ENCODE data around the gene PZP.

PZP gene

DNA sequence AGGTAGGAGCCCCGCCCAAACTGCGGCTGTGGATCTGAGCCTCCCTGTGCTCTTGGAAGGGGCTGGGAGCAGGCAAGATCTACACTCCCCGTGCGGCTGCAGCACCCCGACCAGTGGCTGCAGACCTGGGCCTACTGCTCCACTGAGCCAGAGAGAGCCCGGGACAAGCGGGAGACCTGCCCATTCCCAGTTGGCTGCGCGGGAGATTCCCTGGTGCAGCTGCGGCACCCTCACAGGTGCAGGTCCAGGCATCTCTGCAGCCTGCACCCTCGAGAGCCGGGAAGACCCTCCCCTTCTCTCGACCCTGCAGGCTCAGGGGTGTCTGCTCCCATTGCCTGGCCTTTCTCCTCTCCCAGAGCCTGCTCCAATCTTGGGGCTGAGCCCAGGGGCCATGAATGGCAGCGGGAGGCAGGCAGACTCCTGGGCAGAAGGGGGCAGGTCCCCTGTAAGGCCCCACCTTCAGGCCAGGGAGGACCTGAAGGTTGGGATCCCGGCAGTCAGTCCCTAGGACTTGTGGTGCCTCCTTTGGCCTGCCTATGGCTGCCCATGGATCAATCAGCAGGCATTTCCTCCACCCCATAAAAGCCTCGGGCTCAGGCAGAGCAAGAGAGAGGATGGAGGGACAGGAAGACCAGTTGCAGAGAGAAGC lies 83.7 kb downstream of the PZP start:
- TF ChIP-seq, protein P1, sequence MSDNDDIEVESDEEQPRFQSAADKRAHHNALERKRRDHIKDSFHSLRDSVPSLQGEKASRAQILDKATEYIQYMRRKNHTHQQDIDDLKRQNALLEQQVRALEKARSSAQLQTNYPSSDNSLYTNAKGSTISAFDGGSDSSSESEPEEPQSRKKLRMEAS (IDR thresholded peaks at IDR 0.05; ENCODE audit: low read depth, low read length), result no peak
- TF ChIP-seq MYC (IDR thresholded peaks at IDR 0.05; ENCODE audit: low read depth, low read length) (no peak), POLR2A (IDR thresholded peaks at IDR 0.05; ENCODE audit: extremely low read depth, insufficient read length) (no peak)
- TF ChIP-seq, protein P2, sequence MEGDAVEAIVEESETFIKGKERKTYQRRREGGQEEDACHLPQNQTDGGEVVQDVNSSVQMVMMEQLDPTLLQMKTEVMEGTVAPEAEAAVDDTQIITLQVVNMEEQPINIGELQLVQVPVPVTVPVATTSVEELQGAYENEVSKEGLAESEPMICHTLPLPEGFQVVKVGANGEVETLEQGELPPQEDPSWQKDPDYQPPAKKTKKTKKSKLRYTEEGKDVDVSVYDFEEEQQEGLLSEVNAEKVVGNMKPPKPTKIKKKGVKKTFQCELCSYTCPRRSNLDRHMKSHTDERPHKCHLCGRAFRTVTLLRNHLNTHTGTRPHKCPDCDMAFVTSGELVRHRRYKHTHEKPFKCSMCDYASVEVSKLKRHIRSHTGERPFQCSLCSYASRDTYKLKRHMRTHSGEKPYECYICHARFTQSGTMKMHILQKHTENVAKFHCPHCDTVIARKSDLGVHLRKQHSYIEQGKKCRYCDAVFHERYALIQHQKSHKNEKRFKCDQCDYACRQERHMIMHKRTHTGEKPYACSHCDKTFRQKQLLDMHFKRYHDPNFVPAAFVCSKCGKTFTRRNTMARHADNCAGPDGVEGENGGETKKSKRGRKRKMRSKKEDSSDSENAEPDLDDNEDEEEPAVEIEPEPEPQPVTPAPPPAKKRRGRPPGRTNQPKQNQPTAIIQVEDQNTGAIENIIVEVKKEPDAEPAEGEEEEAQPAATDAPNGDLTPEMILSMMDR (IDR thresholded peaks at IDR 0.05; ENCODE audit: low read depth, low read length), result no peak
- no peak for DNase-seq (ENCODE audit: low read depth)
- H3K4me3 ChIP-seq (ENCODE audit: low read depth, low read length), result no peak overlapping the region

GRCh38 chr12:9123781-9124382 lies 84.3 kb downstream of the PZP start:
- H3K4me3 ChIP-seq (ENCODE audit: low read depth, low read length), result no peak overlapping the region
- TF ChIP-seq, protein P1 (IDR thresholded peaks at IDR 0.05; ENCODE audit: low read depth, low read length), result no peak
- TF ChIP-seq MYC (IDR thresholded peaks at IDR 0.05; ENCODE audit: low read depth, low read length), result no peak
- no peak for TF ChIP-seq POLR2A (IDR thresholded peaks at IDR 0.05; ENCODE audit: extremely low read depth, insufficient read length)
- TF ChIP-seq, protein P2 (IDR thresholded peaks at IDR 0.05; ENCODE audit: low read depth, low read length), result no peak
- no peak for DNase-seq (ENCODE audit: low read depth)

DNA sequence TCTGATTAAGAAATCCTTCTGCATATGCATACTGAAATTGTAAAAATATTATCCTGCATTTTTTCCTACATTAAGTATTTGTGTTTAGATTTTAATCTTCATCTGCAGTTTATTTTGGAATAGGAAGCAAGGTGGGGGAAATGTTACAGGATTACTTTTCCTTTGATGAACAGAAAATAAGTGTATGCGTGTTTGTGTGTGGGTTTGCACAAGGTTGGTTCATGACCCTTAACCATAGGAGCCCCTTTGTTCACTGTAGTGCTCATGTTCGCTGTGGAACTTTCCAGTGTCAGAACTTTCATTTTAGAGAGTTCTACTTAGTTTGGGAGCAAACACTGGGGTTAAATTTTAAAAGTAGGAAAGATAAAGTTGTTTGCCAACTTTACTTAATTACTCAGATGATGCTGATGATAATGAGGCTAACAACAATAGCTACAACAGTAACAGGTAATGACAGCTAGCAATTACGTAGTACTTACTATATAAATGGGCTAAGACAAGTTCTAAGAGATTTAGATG lies 86.0 kb downstream of the PZP start:
- TF ChIP-seq, protein P2 (IDR thresholded peaks at IDR 0.05; ENCODE audit: low read depth, low read length), result no peak
- TF ChIP-seq MYC (IDR thresholded peaks at IDR 0.05; ENCODE audit: low read depth, low read length) (no peak), POLR2A (IDR thresholded peaks at IDR 0.05; ENCODE audit: extremely low read depth, insufficient read length) (no peak)
- TF ChIP-seq, protein P1 (IDR thresholded peaks at IDR 0.05; ENCODE audit: low read depth, low read length), result no peak
- DNase-seq (ENCODE audit: low read depth), result no peak
- H3K4me3 ChIP-seq (ENCODE audit: low read depth, low read length), result no peak overlapping the region

DNA sequence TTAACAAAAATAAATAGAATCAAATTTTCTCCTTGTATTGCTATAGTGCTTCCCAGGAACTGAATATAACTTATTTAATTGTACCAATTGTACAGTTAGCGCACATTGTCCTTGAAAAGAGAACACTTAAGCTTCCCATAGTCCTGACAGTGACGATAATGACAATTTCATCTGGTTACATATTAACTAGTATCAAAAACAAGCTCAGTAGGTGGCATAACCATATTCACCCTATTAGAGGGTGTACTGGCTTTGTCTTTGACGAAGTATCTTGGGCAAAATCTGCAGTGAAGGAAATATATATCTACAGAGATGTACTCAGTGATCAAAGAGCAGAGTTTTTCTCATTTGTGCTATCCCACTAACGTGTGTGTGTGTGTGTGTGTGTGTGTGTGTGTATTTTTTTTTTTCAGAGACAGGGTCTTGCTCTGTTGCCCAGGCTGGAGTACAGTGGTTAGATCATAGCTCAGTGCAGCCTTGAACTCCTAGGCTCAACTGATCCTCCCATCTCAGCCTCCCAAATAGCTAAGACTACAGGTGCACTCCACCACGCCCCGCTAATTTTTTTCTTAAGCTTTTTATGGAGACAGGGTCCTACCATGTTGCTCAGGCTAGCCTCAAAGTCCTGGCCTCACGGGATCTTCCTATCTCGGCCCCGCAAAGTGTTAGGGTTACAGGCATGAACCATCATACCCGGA lies 87.6 kb downstream of the PZP start:
- TF ChIP-seq, protein P1 (IDR thresholded peaks at IDR 0.05; ENCODE audit: low read depth, low read length), result no peak
- TF ChIP-seq, protein P2 (IDR thresholded peaks at IDR 0.05; ENCODE audit: low read depth, low read length), result no peak
- no peak for TF ChIP-seq MYC (IDR thresholded peaks at IDR 0.05; ENCODE audit: low read depth, low read length)
- TF ChIP-seq POLR2A (IDR thresholded peaks at IDR 0.05; ENCODE audit: extremely low read depth, insufficient read length), result no peak

GRCh38 chr12:9118158-9118557 lies 90.0 kb downstream of the PZP start:
- H3K4me3 ChIP-seq (ENCODE audit: low read depth, low read length), result no peak overlapping the region
- TF ChIP-seq, protein P1 (IDR thresholded peaks at IDR 0.05; ENCODE audit: low read depth, low read length), result peak; percentile 89
- TF ChIP-seq POLR2A (IDR thresholded peaks at IDR 0.05; ENCODE audit: extremely low read depth, insufficient read length) (no peak), MYC (IDR thresholded peaks at IDR 0.05; ENCODE audit: low read depth, low read length) (peak; percentile 60)
- peak; percentile 81 for DNase-seq (ENCODE audit: low read depth)

More for the DNA sequence above, 87.6 kb downstream of the PZP start:
- no peak for DNase-seq (ENCODE audit: low read depth)
- H3K4me3 ChIP-seq (ENCODE audit: low read depth, low read length), result no peak overlapping the region
